Sigmoid colon (tissue), 4 donors: Measurements from ENCODE around the gene ZBTB7A.

ENCODE experiments used
- EP300 ChIP-seq, 4 donors: sonication (generic); formaldehyde crosslinking; IDR thresholded peaks; one replicate each; pipeline ENCODE4 v1.6.1; 2017; ENCODE audit warnings: antibody characterized with exemption in 4 of 4
- POLR2A ChIP-seq, 2 donors: fragments of 450-650 bp; IDR thresholded peaks; one replicate each; pipeline ENCODE4 v1.6.1; 2016; ENCODE audit warnings: antibody characterized with exemption in 2 of 2, mild to moderate bottlenecking in 2 of 2, moderate library complexity in 2 of 2
- POLR2AphosphoS5 ChIP-seq, 4 donors: sonication (generic); formaldehyde crosslinking; IDR thresholded peaks; one replicate each; pipeline ENCODE4 v1.6.1; 2017; ENCODE audit warnings: antibody characterized with exemption in 4 of 4
- TF ChIP-seq, protein P1 (sequence below), 4 experiments: fragments of 450-650 bp in 3 of 4; fragments of 200-600 bp in 1 of 4; IDR thresholded peaks; one replicate each; pipeline ENCODE4 v1.5.1; 2016 to 2019; ENCODE audit warnings: antibody characterized with exemption in 4 of 4, mild to moderate bottlenecking in 3 of 4, moderate library complexity in 2 of 4

DNA sequence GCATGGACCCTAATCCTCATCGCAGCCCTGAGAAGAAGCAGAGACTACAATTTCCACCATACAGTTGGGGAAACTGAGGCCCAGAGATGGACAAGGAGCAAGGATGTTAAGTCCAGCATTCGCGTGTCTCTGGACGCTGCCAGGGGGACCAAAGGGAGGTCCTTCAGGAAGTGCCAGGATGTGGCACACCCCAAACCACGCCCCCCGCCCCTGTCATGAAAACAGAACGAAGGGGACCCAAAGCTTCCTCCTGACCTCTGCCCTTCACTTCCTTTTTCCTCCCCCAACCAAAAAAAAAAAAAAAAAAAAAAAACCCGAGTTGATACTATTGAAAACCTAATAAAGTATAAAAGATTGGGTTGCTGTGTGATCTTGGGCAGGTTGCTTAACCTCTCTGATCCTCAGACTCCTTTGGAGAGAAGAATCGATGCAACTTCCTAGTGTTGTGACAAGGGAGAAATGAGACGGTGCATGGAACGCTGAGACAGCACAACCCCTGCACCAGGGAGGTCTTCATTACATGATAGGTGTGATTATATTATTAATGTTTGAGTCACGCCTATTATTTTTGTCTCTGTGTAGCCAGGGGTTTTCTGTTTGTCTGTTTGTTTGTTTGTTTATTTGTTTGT, 2.7 kb upstream of the ZBTB7A start:
- TF ChIP-seq, protein P1, sequence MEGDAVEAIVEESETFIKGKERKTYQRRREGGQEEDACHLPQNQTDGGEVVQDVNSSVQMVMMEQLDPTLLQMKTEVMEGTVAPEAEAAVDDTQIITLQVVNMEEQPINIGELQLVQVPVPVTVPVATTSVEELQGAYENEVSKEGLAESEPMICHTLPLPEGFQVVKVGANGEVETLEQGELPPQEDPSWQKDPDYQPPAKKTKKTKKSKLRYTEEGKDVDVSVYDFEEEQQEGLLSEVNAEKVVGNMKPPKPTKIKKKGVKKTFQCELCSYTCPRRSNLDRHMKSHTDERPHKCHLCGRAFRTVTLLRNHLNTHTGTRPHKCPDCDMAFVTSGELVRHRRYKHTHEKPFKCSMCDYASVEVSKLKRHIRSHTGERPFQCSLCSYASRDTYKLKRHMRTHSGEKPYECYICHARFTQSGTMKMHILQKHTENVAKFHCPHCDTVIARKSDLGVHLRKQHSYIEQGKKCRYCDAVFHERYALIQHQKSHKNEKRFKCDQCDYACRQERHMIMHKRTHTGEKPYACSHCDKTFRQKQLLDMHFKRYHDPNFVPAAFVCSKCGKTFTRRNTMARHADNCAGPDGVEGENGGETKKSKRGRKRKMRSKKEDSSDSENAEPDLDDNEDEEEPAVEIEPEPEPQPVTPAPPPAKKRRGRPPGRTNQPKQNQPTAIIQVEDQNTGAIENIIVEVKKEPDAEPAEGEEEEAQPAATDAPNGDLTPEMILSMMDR (IDR thresholded peaks at IDR 0.05): no peak
- TF ChIP-seq POLR2AphosphoS5 (IDR thresholded peaks at IDR 0.05) (no peak), POLR2A (IDR thresholded peaks at IDR 0.05) (no peak), EP300 (IDR thresholded peaks at IDR 0.05) (no peak)
